ENCODE measurements around the gene CEP164.
"Not testable (repeated sequence)": the region's sequence is repeated elsewhere in the genome, so short reads cannot be mapped to it uniquely, and the experiment has no call there.

Gene CEP164

GRCh38 chr11:117399100-117399840, 71.6 kb downstream of the CEP164 start:
- not testable (repeated sequence) for DNase-seq

GRCh38 chr11:117405898-117406297, 78.2 kb downstream of the CEP164 start:
- DNase-seq = not testable (repeated sequence)

GRCh38 chr11:117407016-117407415, 79.4 kb downstream of the CEP164 start:
- no peak for DNase-seq

DNA sequence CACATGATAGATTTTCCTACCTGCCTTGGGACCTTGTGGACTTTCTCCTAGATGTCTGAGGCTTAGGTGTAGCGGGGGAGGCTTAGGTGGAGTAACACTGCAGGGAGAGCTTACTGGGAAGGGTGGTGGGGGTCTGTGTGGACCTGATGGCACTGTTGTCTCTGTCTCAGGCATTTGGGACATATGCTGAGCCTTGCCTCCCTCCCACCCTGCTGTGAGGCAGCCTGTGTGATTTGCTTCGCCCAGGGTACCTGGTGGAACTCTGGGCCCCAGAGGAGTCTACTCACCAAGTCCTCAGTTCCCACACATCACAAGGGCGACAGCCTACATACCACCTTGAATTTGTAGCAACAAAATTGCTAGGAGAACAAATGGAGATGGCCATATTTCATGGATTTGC, 80.7 kb downstream of the CEP164 start:
- DNase-seq = no peak

GRCh38 chr11:117409511-117409910, 81.9 kb downstream of the CEP164 start:
- no peak for DNase-seq

DNA sequence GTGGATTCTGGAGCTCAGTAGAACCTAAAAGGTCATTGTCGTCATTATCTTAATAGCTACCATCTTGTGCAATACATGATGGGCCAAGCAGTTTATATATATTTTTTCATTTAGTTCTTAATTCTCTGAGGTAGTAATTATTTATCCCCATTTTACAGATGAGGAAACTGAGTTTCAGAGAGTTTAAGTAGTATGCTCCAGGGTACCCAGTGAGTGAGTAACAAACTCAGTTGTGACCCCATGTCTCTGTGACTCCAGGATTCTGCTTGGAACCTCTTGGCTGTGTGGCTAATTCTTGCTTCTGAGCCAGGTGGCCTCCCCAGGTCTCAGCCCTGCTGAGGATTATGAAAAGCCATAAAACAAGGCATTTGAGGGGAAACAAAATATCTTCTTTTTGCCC, 82.6 kb downstream of the CEP164 start:
- no peak for DNase-seq

DNA sequence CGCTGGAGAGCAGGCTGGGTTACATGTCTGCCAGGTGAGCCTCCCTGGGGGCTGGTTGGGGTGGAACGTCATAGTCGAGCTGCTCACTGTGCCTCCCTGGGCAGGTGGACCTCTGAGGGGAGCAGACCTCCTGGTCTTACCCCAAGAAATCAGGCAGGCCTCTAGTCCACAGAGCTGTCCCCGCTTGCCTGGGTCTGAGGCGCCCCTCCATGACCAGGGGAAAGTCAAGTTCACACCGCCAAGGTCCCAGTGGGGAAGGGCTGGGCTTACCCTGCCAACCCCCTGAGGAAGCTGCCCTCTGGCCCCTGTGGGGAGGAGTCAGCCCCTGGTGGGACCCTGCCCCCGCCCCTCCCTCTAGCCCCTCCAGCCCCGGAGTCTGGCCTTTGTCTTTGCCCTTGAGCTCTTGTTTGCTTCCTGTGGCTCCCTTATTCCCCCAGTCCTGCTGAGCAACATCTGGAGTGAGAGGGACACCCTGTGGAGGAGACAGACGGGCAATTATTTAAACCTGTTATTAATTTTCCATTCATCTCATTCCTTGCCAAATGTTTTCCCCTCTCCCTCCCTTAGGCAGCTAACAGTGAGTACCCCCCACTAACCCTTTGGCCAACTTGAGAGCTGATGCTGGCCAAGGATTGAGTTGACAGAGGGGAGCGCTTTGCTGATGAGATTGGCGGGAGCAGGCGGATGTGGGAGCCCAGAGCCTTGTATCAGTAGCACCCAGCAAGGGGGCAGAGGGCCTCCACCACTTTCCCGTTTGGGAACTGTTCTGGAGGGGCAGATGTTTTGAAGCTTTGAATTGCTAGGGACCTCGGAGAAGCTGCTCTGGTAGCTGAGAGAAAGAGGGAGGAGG, 83.4 kb downstream of the CEP164 start:
- DNase-seq = no peak

DNA sequence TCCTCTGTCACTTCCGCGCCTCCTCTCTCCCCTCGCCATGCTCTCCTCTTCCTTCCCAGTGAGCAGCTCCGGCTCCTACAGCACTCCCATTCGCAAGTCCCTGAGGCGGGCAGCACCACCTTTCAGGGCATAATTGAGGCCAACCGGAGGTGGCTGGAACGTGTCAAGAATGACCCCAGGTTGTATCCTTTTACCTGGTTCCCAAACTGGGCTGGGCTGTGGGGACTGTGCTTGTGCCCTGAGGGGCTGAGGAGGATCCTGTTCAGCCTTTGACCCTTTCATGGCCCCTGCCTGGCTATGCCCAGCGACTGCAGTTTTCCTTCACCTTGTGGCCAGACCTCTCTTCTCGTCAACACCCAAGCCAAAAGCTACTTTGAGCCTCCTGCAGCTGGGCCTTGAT, 84.1 kb downstream of the CEP164 start:
- no peak for DNase-seq

GRCh38 chr11:117412176-117412575, 84.5 kb downstream of the CEP164 start:
- no peak for DNase-seq

DNA sequence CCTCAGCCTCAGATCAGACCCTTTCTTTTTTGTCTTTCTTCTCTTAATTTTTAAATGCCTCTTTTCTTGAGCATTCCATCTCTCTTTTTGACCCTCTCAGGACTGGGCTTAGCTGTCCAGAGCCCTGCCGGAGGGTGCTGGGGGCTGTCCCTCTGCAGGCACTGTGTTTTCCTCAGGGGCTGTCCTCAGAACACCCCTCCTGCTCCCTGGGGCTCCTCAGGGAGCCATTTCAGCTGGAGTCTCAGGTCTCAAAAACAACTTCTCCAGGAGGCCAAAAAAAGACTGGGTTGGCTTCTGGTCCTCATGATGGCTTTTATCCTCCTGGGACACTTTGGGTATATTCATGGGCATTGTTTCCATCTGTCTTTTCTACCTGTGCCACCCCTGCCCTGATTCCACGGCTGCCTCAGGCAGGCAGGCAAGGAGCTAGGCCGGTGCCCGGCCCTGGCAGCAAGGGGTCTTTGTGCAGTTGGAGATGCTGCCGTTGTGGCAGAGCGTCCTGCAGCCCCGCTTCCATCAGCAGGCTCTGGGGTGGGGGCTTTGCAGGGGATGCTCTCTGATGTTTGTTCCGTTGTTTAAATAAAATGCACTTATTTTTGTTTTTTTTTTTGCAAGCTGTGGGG, 85.1 kb downstream of the CEP164 start:
- DNase-seq = no peak

- no peak for DNase-seq
Measured at GRCh38 chr11:117413616-117414015, 86.0 kb downstream of the CEP164 start.

GRCh38 chr11:117414724-117415123, 87.1 kb downstream of the CEP164 start:
- DNase-seq = no peak

DNA sequence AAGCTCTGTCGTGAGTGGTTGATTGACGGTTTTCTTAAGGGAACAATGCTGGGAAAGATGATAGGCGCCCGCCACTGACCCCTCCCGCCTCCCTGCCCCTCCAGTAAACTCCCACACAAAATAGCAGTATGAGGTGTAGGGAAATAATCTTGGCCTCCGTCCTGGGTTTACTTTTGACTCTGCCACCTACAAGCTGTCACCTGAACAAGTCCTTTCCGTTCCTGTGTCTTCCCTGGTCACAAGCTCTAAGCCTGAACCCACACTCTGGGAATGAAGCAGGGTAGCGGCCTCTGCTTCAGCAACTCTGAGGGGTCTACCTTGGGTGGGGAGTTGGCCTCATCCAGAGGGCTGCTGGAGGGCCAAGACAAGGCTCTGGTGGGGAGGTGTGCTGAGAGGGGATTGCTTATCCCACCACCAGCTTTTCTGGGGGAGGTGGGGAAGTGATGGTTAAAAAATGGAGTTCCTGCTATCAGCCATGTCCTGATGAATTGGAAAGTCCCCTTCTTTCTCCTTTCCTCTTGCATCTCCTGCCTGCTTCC, 87.8 kb downstream of the CEP164 start:
- DNase-seq = no peak

DNA sequence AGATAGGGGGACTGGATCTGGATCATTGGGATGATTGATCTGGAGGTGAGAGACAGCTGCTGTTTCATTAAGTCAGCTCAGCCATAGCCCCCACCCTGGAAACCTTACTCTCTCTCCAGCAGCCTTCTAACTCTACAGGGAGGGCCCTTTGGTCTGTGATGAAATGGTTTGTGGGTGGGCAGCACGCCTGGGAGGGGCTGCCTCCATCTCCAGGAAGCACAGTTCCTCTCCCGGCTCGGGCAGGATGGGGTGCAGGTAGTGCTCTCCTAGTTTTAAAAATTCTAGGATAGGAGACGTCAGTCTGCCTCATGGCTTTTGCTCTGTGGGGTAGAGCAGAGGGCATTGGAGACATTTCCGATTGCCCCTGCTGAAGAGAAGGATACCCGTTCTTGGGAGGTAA, 89.7 kb downstream of the CEP164 start:
- DNase-seq = no peak

DNA sequence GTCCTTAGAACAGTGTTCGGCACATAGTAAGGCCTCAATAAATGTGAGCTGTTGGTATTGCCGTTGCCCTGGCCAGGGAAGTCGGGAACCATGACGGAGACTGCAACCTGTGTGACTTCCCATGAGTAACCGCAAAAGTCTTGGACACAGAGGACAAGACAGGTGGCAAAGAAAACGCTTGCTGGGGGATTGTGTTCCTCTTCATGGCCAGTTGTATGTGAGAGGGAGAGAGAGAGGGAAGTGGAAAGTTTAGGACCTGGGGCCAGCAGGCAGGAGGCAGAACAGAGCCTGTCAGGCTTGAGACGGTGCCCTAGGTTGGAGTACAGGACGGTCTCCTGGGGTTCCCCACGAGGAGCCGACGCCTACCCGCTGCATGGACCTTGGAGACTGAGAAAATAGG, 90.2 kb downstream of the CEP164 start:
- DNase-seq = no peak

DNA sequence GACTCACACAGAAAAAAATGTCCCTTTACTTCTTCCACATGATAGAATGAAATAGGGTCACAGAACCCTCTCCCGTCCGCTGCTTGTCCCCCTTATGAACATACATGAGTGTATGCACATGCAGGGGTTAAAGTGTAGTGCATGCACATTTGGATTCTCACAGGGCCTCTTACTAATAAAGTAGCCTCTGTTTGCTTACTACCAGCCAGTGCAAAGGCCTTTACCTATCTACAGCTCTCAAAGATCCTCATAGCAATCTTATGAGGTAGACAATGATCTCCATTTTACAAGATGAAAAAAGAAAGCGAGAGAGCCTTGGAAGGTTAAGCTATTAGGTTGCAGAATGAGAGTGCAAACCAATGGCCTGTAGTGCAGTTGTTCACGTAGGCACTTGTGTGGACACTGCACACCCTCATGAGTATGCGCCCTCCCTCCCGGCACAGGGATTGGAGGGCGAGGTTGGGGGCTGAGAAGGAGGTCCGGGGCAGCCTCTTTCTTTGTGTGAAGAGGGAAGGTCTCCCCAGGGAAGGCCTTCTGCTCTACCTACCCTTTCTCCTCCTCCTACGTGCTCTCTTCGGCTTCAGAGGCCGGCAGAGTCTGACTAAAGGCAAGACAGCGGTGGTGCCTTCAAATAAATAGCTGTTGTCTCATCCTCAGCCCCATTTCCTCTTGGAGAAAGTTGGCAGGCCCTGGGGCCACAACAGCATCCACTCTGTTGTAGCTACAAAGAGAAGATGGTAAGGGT, 91.3 kb downstream of the CEP164 start:
- DNase-seq = no peak

GRCh38 chr11:117419482-117420142, 92.0 kb downstream of the CEP164 start:
- DNase-seq = no peak

GRCh38 chr11:117420143-117420485, 92.5 kb downstream of the CEP164 start:
- no peak for DNase-seq

- no peak for DNase-seq
Measured at GRCh38 chr11:117420598-117420997, 92.9 kb downstream of the CEP164 start.

GRCh38 chr11:117421041-117421440, 93.4 kb downstream of the CEP164 start:
- no peak for DNase-seq

GRCh38 chr11:117421476-117421875, 93.8 kb downstream of the CEP164 start:
- DNase-seq = no peak

- no peak for DNase-seq
Measured at GRCh38 chr11:117423046-117423575, 95.5 kb downstream of the CEP164 start.
